Sigmoid colon (tissue), 7 donors: ENCODE measurements around the gene ZNF385A. TPM values are rescaled to one million over a fixed set of nuclear protein-coding genes. Genes with fewer than 3 reads are reported as not detected.

Experiments used
- DNase-seq: peaks from one replicate; pipeline ENCODE4 v3.0.0-alpha.2; 2019
- H3K27ac ChIP-seq, 4 donors: fragments of 200-600 bp; sonication (generic); one replicate each; pipeline ENCODE4 v1.5.1; 2016 to 2019; ENCODE audit warnings: mild to moderate bottlenecking in 1 of 4
- H3K27me3 ChIP-seq, 3 donors: fragments of 200-600 bp; sonication (generic); one replicate each; pipeline ENCODE4 v1.5.1; 2019; ENCODE audit warnings: mild to moderate bottlenecking in 1 of 3
- H3K36me3 ChIP-seq, 4 donors: fragments of 200-600 bp; sonication (generic); one replicate each; pipeline ENCODE4 v1.5.1; 2016 to 2019
- H3K4me1 ChIP-seq, 4 donors: fragments of 200-600 bp; sonication (generic); one replicate each; pipeline ENCODE4 v1.5.1; 2017 to 2019
- H3K4me3 ChIP-seq, 4 donors: fragments of 200-600 bp; sonication (generic); one replicate each; pipeline ENCODE4 v1.5.1; 2017 to 2019; ENCODE audit warnings: mild to moderate bottlenecking in 2 of 4, moderate library complexity in 1 of 4
- H3K9me3 ChIP-seq, 4 donors: fragments of 200-600 bp in 3 of 4; sonication (generic) in 3 of 4; one replicate each; pipeline versions ENCODE4 v1.5.1 to v1.6.1; 2013 to 2019
- EP300 ChIP-seq, 4 donors: sonication (generic); formaldehyde crosslinking; IDR thresholded peaks; one replicate each; pipeline ENCODE4 v1.6.1; 2017; ENCODE audit warnings: antibody characterized with exemption in 4 of 4
- POLR2A ChIP-seq, 2 donors: fragments of 450-650 bp; IDR thresholded peaks; one replicate each; pipeline ENCODE4 v1.6.1; 2016; ENCODE audit warnings: antibody characterized with exemption in 2 of 2, mild to moderate bottlenecking in 2 of 2, moderate library complexity in 2 of 2
- POLR2AphosphoS5 ChIP-seq, 4 donors: sonication (generic); formaldehyde crosslinking; IDR thresholded peaks; one replicate each; pipeline ENCODE4 v1.6.1; 2017; ENCODE audit warnings: antibody characterized with exemption in 4 of 4
- WGBS, 2 donors: extraction: QIAGEN DNeasy Blood & Tissue Kit; methylation state at CpG; one replicate each; pipeline ENCODE4 v1.1.7; 2013; 5-methylcytosine and 5-hydroxymethylcytosine counted together
- intact Hi-C: fragments of 100-400 bp; cut with DNase I; formaldehyde crosslinking; loops from one replicate; pipeline ENCODE4 v1.15.1; 2023
- polyA plus RNA-seq, 3 donors: library from polyadenylated mRNA; stranded (reverse); fragments of 200-250 nt; gene quantifications; one replicate each; pipeline ENCODE4 v1.2.3, GENCODE V29; 2013
- total RNA-seq, 4 donors: library from RNA; depleted of rRNA; stranded (reverse); fragments of >200 nt; gene quantifications; one replicate each; pipeline ENCODE4 v1.1.0, GENCODE V29; 2016
- TF ChIP-seq, protein P1 (sequence below), 4 experiments: fragments of 450-650 bp in 3 of 4; fragments of 200-600 bp in 1 of 4; IDR thresholded peaks; one replicate each; pipeline ENCODE4 v1.5.1; 2016 to 2019; ENCODE audit warnings: antibody characterized with exemption in 4 of 4, mild to moderate bottlenecking in 3 of 4, moderate library complexity in 2 of 4
- donor health status: healthy with polysubstance abuse.
- donor health status: Bipolar disorder and iron deficiency.
- donor health status: healthy.

ZNF385A gene
- total and polyA plus RNA-seq, 7 donors, result 4.4 to 19.2 (median 8.4) TPM

DNA sequence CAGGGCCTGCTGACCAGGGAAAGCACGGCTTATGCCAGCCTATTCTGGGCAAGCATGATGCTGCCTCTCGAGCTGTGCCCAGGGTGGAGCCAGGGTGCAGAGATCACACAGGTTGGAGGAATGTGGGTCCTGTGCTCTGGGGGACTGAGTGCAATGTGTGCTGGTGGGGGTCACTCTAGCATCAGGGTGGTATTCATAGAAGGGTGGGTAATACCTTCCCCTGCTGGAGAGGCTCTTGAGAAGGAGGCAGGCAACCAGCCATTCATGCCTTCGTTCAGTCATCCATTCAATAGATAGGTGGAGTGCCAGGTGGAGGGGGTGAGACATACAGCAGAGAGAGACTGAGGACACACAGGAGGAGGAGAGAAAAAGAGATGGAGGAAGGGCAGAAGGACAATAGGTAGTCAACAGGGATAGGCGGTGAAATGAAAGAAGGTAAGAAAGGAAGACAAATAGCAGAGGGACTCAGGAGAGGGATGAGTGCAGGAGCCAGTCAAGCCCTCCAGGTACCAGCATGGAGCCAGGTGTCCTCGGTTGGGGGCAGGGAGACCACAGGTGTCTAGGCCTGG is 5.2 kb upstream of the ZNF385A start:
- no peak for TF ChIP-seq POLR2AphosphoS5 (IDR thresholded peaks at IDR 0.05)
- no peak for TF ChIP-seq POLR2A (IDR thresholded peaks at IDR 0.05)
- no peak for TF ChIP-seq EP300 (IDR thresholded peaks at IDR 0.05)
- TF ChIP-seq, protein P1, sequence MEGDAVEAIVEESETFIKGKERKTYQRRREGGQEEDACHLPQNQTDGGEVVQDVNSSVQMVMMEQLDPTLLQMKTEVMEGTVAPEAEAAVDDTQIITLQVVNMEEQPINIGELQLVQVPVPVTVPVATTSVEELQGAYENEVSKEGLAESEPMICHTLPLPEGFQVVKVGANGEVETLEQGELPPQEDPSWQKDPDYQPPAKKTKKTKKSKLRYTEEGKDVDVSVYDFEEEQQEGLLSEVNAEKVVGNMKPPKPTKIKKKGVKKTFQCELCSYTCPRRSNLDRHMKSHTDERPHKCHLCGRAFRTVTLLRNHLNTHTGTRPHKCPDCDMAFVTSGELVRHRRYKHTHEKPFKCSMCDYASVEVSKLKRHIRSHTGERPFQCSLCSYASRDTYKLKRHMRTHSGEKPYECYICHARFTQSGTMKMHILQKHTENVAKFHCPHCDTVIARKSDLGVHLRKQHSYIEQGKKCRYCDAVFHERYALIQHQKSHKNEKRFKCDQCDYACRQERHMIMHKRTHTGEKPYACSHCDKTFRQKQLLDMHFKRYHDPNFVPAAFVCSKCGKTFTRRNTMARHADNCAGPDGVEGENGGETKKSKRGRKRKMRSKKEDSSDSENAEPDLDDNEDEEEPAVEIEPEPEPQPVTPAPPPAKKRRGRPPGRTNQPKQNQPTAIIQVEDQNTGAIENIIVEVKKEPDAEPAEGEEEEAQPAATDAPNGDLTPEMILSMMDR (IDR thresholded peaks at IDR 0.05), result no peak
- WGBS, 2 donors, result 87 to 89% methylated on average over 5 of the region's 5 CpGs
- peaks cover 0 to 31% (median 16%) of the 10 kb centered on the region in 4 donors for H3K4me1 ChIP-seq
- intact Hi-C loops, result no loop called here
- peak overlapping the region in 1 of 4 donors; percentile 99 for H3K27ac ChIP-seq
- no peak for DNase-seq
- no peak overlapping the region for H3K4me3 ChIP-seq
- no peaks in the 10 kb centered on the region for H3K27me3 ChIP-seq
- H3K9me3 ChIP-seq, result no peaks in the 10 kb centered on the region
- peaks cover 3 to 7% (median 3%) of the 10 kb centered on the region in 4 donors for H3K36me3 ChIP-seq

DNA sequence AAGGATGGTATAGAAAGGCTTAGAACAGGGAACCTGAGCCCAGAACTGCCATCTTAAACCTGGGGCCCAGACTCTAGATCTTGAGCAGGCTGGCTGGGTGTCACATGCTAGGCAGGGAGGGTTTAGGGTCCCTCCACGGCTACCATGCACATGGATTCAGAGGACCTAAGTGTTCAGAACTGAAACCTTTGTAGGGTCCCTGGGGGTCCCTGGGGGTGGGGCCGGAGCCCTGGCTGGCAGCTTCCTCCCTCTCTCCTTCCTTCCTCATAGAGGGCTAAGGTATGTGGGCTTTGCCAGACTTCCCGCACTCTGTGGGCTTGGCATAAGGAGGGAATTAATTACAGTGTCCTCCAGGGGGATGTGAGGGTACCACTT is 4.6 kb upstream of the ZNF385A start:
- TF ChIP-seq, protein P1 (IDR thresholded peaks at IDR 0.05), result no peak
- no peak for TF ChIP-seq EP300 (IDR thresholded peaks at IDR 0.05)
- TF ChIP-seq POLR2A (IDR thresholded peaks at IDR 0.05), result no peak
- TF ChIP-seq POLR2AphosphoS5 (IDR thresholded peaks at IDR 0.05), result no peak
- peaks cover 0 to 1% (median 0%) of the 10 kb centered on the region in 4 donors for H3K36me3 ChIP-seq
- peaks cover 0 to 25% (median 16%) of the 10 kb centered on the region in 4 donors for H3K4me1 ChIP-seq
- DNase-seq, result no peak
- H3K4me3 ChIP-seq, result no peak overlapping the region
- H3K27me3 ChIP-seq, result no peaks in the 10 kb centered on the region
- no peaks in the 10 kb centered on the region for H3K9me3 ChIP-seq
- WGBS, 2 donors, result 76 to 94% methylated on average over 3 of the region's 3 CpGs
- H3K27ac ChIP-seq, result no peak overlapping the region
- intact Hi-C loops, result no loop called here

DNA sequence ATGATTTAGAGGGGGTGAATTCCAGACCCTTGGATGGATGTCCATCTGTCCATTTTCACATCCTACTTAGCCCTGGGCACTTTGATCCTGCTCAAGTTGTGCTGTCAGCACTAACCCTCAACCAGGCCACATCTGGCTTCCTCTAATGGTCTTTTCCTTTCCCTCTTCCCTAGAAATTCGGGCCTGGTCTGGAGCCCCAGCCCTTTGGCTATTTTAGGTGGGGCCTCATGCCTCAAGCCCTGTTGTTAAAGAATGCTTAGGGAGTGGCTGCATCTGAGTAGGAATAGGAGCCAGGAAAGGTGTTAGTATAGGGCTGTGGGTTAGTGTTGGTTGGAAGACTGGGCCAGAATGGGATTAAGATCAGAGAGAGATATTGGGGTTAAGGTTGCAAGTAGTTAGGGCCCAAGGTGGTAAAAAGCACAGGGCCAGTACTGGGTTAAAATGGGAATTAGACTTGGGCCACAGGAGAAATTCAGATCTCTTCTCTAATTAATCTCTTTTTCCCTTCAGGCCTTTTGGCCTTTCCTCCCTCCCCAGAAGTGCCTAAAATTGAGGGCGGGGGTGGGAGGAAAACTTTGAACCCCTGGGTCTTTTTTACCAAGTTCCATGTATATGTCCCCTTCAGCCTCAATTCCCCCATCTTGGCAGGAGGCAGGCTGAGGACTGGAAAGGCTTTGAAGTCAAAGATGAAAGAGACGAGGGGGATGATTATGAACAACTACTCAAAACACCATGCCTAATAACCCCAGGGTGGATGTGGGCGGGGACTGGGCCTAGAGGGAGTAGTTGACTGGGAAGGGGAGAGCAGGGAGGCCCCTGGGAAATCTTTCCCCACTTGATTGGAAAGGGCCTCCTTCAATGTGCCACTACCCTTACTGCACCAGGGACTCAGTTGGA is 4.0 kb upstream of the ZNF385A start:
- DNase-seq, result no peak
- H3K4me3 ChIP-seq, result no peak overlapping the region
- no peaks in the 10 kb centered on the region for H3K9me3 ChIP-seq
- H3K36me3 ChIP-seq, result no peaks in the 10 kb centered on the region
- intact Hi-C loops, result no loop called here
- no peak overlapping the region for H3K27ac ChIP-seq
- H3K4me1 ChIP-seq, result peaks cover 0 to 23% (median 16%) of the 10 kb centered on the region in 4 donors
- no peaks in the 10 kb centered on the region for H3K27me3 ChIP-seq
- TF ChIP-seq, protein P1 (IDR thresholded peaks at IDR 0.05), result no peak
- no peak for TF ChIP-seq EP300 (IDR thresholded peaks at IDR 0.05)
- no peak for TF ChIP-seq POLR2A (IDR thresholded peaks at IDR 0.05)
- no peak for TF ChIP-seq POLR2AphosphoS5 (IDR thresholded peaks at IDR 0.05)
- 67 to 72% methylated on average over 4 of the region's 4 CpGs for WGBS, 2 donors

DNA sequence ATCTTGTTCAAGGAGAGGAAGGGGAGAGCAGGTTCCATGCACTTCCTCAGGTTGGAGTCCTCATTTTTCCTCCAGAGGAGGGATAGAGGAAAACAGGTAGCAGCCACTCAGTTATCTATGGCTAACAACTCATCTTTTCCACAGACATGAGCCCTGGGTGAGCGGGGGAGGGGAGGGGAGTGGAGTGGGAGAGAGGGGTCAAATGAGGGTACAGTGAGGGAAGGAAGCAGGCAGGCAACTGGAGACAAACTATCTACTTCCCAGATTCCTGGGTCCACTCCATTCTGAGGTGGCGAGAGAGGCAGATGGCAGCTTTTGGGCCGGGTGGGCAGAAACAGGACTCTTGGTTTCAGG is 2.6 kb upstream of the ZNF385A start:
- 95% methylated on average over 3 of the region's 3 CpGs for WGBS, 2 donors
- Histone ChIP-seq H3K27me3 (no peaks in the 10 kb centered on the region), H3K9me3 (no peaks in the 10 kb centered on the region), H3K4me3 (no peak overlapping the region), H3K36me3 (no peaks in the 10 kb centered on the region), H3K27ac (no peak overlapping the region), H3K4me1 (peaks cover 0 to 22% (median 16%) of the 10 kb centered on the region in 4 donors)
- TF ChIP-seq EP300 (IDR thresholded peaks at IDR 0.05) (no peak), POLR2A (IDR thresholded peaks at IDR 0.05) (no peak), POLR2AphosphoS5 (IDR thresholded peaks at IDR 0.05) (no peak)
- TF ChIP-seq, protein P1 (IDR thresholded peaks at IDR 0.05), result no peak
- no peak for DNase-seq
- intact Hi-C loops, result no loop called here
